HG03095 (cell line): ENCODE data around the gene ODC1.
"Not testable (repeated sequence)": the region's sequence is repeated elsewhere in the genome, so short reads cannot be mapped to it uniquely, and the experiment has no call there.

Experiments used
- ATAC-seq: cut with Tn5 transposase; IDR thresholded peaks from one replicate; pipeline ENCODE4 v1.9.1; 2021; ENCODE audit warnings: moderate library complexity; ENCODE audit not compliant: unreplicated experiment

Gene ODC1

DNA sequence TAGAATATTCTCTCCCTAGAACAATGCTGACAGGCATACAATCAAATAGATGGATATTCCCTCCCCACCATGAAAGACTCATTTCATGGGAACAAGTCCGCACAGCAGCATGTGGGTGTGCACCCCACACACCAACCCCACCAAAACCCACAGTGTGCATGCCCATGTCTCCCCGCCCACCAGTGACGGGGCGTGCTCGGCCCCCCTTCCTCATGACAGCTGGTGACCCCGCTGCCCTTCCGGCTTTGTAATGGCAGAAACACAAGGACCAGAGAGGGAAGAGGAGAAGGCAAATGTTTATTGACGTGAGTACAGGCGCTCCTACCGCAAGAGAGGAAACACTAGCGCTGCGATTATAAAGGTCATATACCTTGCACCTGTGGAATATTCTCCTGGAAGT, 30.8 kb upstream of the ODC1 start:
- ATAC-seq: no peak

- no peak for ATAC-seq
Observed at GRCh38 chr2:10478298-10478625, 30.1 kb upstream of the ODC1 start.

- ATAC-seq: no peak
Observed at GRCh38 chr2:10477443-10478297, 29.5 kb upstream of the ODC1 start.

- no peak for ATAC-seq
Observed at GRCh38 chr2:10476723-10477442, 28.8 kb upstream of the ODC1 start.

DNA sequence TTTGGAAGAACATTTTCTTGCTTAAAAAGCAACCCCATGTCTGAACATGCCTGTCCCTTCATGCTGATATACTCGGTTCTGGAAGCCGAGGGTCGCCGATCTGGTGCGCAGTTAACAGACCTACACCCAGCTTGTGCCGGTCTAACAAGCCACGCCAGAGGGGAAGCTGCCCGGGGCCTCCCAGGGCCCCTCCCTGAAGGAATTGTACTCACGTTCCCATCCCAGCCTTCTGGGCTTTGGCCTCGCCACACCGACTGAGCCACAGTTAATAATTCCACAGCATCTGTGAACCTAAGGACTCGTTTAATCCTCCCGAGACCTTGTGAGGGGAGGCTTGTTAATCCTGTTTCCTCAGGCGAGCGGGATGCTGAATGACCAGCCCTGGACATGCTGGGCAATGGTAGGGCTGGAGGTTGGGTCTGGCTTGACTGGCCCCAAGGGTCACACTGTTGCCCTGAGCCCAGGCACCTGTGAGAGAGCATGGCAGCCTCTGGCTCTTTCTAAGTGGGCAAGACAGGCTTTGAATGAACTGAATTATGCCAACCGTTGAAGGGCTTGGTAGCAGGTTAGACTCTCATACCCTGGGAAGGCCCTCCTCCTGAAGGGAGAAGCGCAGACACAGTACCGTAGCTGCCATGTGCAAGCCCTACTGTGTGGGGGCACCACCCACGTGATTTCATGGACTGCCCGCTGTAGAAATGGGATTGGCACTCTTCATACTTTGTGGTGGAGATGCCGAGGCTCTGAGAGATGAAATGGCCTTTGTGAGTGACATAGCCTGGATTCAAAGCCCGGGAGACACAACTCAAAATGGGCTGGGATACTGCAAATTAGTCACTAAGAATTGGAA, 27.9 kb upstream of the ODC1 start:
- no peak for ATAC-seq

DNA sequence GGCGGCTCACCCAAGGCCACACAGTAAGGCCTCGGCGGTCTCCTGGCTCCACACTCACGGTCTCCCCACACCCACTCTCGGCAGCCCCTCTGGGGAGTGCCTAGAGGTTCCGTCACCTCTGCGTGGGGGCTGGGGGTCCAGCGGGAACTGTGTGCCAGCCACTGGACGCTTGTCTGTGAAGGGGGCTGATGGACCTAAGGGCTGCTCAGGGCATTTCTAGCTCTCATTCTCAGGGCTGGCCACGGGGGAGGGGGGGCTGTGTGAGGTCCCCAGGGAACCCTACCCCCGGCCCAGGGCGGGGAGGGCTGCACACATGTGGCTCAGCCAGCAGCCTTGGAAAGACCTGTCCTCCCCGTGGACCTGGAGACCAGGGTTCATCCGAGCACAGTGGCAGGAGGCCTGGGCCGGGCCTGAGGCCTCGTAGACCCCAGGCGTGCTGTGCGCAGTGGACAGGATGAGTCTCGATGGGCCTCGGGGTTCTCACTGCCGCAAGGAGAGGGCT, 27.1 kb upstream of the ODC1 start:
- no peak for ATAC-seq

GRCh38 chr2:10473121-10473756, 25.1 kb upstream of the ODC1 start:
- no peak for ATAC-seq

DNA sequence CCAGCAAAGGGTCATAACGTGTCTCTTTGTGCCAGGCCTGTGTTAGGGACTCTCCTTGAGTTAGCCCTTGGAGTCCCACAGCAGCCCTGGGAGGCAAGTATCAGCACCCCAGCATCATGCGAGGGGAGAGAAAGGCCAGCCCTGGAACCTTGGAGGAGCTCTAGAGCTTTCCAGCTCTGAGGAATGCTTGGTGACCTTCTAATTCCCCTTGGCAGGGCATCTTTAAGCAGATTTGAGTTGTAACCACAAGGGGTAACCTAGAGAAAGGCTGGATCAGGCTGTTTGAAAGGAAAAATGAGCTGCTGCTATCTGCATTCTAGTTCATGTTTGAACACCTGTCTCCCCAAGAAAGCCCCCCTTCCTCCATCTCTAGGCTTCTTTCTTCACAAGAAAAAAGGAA, 23.8 kb upstream of the ODC1 start:
- no peak for ATAC-seq

DNA sequence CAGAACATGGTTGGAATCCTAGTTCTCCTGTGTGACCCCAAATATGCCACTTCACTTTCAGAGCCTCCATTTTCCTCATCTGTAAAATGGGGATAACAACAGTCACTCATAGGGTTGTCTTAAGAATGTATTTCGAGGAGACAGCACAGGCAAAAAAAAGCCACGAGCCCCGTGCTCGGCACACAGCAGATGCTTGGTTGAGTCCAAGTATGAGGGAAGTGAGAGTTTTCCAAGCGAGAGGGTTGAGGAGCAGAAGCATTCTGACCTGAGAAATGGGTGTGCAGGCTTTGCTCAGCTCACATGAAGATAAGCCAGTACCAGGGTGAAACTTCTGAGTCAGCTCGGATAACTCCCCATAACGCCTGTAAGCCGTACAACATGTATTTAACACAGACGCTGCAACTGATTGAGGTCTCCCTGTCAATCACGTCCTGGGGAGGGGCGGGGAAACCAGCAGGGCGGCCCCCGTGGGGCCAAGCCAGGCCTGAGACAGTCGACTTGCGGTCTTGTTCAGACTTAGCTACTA, 23.0 kb upstream of the ODC1 start:
- ATAC-seq: no peak

- ATAC-seq: no peak
Observed at GRCh38 chr2:10469955-10470608, 22.0 kb upstream of the ODC1 start.

DNA sequence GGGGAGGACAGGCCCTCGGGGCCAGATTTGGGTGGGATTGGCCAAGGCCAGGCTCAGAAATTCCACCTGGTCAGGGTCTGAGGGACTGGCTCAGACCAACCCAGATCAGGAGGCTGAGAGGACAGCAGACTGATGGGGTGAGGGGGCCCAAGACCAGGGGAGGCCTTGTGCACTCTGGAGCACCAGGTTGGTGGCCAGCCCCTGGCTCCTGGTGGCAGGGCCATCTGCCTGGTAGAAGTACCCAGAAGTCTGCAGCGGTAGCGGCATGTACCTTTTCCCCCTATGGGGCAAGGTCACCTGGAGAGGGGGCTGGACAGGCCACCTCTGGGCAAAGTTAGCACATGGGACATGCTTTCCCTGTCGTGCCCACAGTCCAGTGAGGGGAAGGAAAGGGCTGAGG, 21.2 kb upstream of the ODC1 start:
- no peak for ATAC-seq

- no peak for ATAC-seq
Observed at GRCh38 chr2:10467401-10467800, 19.3 kb upstream of the ODC1 start.

DNA sequence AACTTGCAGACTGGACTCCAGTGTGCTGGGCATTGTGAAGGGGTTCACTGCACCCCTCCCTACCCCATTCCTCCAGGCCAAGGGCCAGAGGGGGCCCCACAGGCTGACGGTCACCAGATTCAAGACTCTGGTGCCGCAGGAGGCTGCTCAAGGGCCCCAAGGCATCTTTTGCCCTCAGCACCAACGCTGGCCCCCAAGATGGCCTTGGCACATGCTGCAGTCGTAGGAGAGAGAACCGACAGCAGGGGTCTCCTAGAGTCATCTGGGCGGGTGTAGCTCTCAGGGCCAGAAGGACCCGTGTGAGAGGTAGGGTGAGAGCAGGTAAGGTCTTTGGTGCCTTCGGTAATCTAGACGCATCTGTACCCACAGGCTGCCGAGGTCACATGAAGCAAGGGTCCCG, 18.7 kb upstream of the ODC1 start:
- ATAC-seq: no peak

DNA sequence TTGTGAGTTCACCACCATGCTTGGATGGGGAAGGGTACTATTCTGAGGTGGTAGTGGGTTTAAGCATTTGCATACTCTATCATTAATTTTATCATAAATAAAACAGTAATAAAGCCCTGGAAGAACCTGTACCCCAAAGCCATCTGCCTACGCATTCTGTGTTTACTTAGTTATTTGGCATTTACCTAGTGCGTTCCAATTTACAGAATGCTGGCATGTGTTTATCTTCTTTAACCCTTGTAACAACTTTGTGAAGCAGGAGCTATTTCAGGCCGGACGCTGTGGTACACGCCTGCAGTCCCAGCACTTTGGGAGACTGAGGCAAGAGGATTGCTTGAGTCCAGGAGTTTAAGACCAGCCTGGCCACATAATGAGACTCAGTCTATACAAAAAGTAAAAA, 17.8 kb upstream of the ODC1 start:
- no peak for ATAC-seq

DNA sequence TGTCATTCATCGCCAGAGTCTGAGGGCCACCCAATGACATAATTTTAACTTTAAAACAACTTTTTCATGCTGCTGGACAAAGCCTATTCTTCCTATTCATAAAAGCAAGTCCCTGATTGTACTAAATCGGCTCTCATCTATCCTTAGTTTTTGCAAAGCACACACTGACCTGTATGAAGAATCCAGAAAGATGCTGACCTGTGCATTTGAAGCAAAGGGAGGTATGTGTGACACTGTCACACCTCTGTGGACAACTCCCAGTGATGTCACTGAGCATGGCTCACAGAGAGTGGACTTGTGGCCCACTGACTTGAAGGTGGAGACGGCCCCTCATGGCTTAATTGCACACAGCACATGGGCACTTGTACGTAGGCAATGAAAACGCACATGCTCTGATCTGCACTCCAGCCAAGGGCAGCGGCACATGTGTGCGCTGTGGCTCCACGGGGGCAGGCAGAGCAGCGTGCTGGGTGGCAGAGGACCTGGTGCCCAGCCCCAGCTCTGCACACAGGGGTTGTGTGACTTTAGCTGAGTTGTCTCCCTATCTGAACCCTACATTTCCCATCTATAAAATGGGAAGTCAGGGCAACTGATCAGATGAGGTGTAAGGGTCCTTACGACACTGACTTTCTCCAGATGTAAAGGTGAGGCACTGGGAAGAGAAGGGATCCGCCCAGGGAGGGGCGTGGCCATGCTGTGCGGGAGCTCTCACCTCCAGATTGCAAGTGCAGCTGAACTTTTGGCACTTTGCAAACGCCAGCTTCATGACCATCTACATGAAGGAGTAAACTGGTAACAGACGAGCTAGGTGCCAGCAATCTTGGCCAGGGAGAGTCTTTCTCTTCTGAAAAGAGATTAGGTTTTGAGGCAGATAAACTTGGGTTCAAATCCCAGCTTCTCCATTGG, 14.3 kb upstream of the ODC1 start:
- no peak for ATAC-seq

- no peak for ATAC-seq
Observed at GRCh38 chr2:10460366-10460796, 12.3 kb upstream of the ODC1 start.

DNA sequence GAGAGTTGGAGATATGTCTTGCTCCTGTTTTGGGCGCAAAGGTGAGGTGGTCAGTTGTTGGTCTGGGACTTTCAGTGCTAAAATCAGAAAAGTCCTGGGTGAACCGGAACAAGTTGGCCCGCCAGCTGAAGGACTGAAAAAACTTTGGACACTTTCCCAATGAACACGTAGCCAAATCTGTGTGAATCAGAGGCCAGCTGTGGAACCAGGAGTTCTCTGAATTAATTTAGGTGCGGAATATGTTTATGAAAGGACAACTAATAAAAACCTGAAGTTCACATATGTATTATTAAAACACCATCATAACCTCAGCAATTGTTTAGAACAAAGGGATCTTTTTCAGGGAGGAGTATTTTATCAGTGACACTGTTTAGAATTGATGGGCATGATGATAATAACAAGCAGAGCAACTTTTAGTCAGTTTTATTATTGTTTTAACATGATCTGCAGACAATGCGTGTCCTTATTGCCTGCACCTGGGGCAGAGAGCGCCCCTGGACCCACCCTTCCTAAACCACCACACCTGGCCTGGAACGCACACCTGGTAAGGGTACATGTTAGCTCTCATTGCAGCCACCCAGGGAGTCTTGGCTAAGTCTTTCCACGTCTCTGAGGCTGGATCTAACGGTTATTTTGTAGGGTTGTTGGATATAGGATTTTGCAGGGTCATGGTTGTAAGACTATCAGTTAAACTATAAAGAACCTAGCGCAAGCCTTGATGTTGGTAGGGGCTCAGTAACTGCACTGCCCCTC, 9.9 kb upstream of the ODC1 start:
- ATAC-seq: no peak

- ATAC-seq: not testable (repeated sequence)
Observed at GRCh38 chr2:10457195-10457594, 9.1 kb upstream of the ODC1 start.
